ENCODE measurements around the gene AEN. TPM values are rescaled to one million over a fixed set of nuclear protein-coding genes. Genes with fewer than 3 reads are reported as not detected.

The AEN gene
- total and polyA plus RNA-seq, 2 of the 8 experiments (the other 6 are each of a cell fraction or from before 2014, with no cell fraction given) = 112 to 122 TPM

DNA sequence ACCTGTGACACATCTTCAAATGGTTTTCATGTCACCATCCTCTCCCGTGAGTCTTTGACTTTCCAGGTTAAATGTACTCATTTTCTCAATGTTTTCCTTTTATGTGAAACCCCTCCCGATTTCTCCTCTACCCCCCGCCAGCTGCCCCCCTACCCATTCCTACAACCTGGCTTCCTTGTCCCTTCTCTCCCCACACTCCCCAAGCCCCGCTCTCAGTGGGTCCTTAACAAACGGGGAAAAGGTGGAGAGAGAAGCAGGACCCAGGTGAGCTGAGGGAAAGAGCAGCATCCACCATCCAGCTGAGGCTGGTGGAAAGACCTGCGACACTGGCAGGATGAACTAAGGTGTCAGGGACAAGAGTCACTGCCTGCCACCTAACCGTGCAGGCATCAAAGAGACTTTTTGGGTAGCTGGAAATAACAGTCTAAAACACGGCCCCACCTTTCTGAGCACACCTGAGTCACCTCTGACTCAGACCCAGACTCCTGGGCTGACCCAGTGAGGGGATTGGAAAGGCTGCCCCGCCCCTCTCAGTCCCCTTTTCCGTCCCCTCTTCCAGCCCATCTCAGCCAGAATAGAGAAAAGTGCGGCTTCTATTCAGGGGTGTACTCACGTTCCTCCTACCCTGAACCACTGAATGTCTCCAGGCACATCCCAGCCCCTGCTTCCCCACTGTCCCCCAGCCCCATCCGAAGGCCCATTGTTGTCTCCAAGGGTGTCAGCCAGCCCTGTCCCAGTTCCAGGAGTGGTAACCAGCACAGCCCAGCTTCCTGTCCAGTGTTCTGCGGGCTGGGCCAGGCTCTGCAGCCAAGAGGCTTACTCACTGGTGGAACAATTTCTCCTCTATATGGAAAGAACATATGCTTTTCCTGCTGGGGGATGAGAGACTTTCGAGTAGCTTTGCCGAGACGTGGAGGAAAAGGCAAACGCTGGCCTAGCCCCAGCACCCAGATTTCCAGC is 38.1 kb downstream of the AEN start:
- no peak overlapping the region for H2AK5ac ChIP-seq (ENCODE audit: low read depth, low read length)
- no peak overlapping the region for H2BK15ac ChIP-seq (ENCODE audit: low read length)
- no peak overlapping the region for H2BK120ac ChIP-seq (replicated peaks; ENCODE audit: low read depth, low read length)
- no peaks in the 10 kb centered on the region for H4K20me1 ChIP-seq (replicated peaks in 1 of 2; ENCODE audit: control insufficient read depth in 1 of 2, insufficient read depth in 2 of 2, low read length in 2 of 2)
- H2AFZ ChIP-seq (ENCODE audit: low read length) = no peak overlapping the region
- H3K56ac ChIP-seq (replicated peaks; ENCODE audit: insufficient read length, low read depth, low read length) = no peak overlapping the region
- H3K4me2 ChIP-seq (ENCODE audit: insufficient read depth in 1 of 2, low read depth in 2 of 2, low read length in 2 of 2) = no peak overlapping the region
- peak in 1 of 2 experiments; percentile 39 for DNase-seq (ENCODE audit: low read depth in 1 of 2, low spot score in 2 of 2)
- POLR2A ChIA-PET (ENCODE audit: partially characterized antibody) = interaction anchor here (0.8 to 1.6 kb wide), 3 partner anchors 15 to 177 kb away, joined by 3 to 4 read pairs (median 3); no protein-coding TSS in a partner anchor
- H3K23me2 ChIP-seq (ENCODE audit: low read depth, low read length) = no peaks in the 10 kb centered on the region
- H3K36me3 ChIP-seq (ENCODE audit: control insufficient read depth in 2 of 4, insufficient read depth in 4 of 4, low read length in 3 of 4) = no peaks in the 10 kb centered on the region
- peaks cover 0 to 4% (median 0%) of the 10 kb centered on the region in 4 experiments; a peak in 2 of 7 replicates for H3K4me1 ChIP-seq (replicated peaks in 1 of 4; ENCODE audit: control insufficient read depth in 3 of 4, insufficient read depth in 4 of 4, low read length in 3 of 4)
- H3K27ac ChIP-seq (ENCODE audit: low read depth, low read length) = no peak overlapping the region
- H3K18ac ChIP-seq (ENCODE audit: extremely low read depth, low read length) = no peak overlapping the region
- no peaks in the 10 kb centered on the region; a peak in 1 of 7 replicates for H3K27me3 ChIP-seq (replicated peaks in 1 of 4; ENCODE audit: control insufficient read depth in 3 of 4, extremely low read depth in 1 of 4, insufficient read depth in 3 of 4, low read length in 3 of 4)
- no peak overlapping the region for H2BK20ac ChIP-seq (ENCODE audit: low read length)
- no peaks in the 10 kb centered on the region for H3K9me3 ChIP-seq (ENCODE audit: insufficient read depth in 2 of 2, low read depth in 1 of 2, low read length in 1 of 2)
- H3K79me1 ChIP-seq (ENCODE audit: low read depth, low read length) = no peaks in the 10 kb centered on the region
- CTCF ChIA-PET (ENCODE audit: partially characterized antibody) = interaction anchor here (0.6 to 8.1 kb wide), 22 partner anchors 9 to 358 kb away, joined by 3 to 114 read pairs (median 8); no protein-coding TSS in a partner anchor
- H2BK5ac ChIP-seq (ENCODE audit: low read depth, low read length) = no peak overlapping the region
- no peak overlapping the region for H2BK12ac ChIP-seq (ENCODE audit: low read depth, low read length)
- H3K9ac ChIP-seq (replicated peaks in 1 of 4; ENCODE audit: extremely low read depth in 1 of 4, low read depth in 3 of 4, low read length in 3 of 4) = no peak overlapping the region
- WGBS, 2 experiments (ENCODE audit: extremely low coverage in 1 of 2, insufficient coverage in 1 of 2, insufficient read length in 1 of 2, insufficient replicate concordance in 2 of 2, low coverage in 1 of 2, low lambda C conversion rate in 2 of 2, missing lambda C conversion rate in 1 of 2) = 77% methylated on average over 15 of the region's 18 CpGs; no CpG with 5 or more reads in 1 of the 2 experiments
- no peak for FAIRE-seq
- no peak overlapping the region for H4K91ac ChIP-seq (replicated peaks; ENCODE audit: insufficient read length, low read length)
- no peak overlapping the region for H3K14ac ChIP-seq (ENCODE audit: insufficient read length)
- H3K79me2 ChIP-seq (ENCODE audit: control insufficient read depth in 1 of 2, insufficient read depth in 2 of 2, low read length in 2 of 2) = no peaks in the 10 kb centered on the region
- H3K4ac ChIP-seq (replicated peaks; ENCODE audit: insufficient read length, low read depth, low read length) = no peak overlapping the region
- H3K23ac ChIP-seq (ENCODE audit: insufficient read length) = no peak overlapping the region
- no peak overlapping the region for H3K4me3 ChIP-seq (ENCODE audit: extremely low read depth in 1 of 4, insufficient read depth in 2 of 4, low read depth in 3 of 4, low read length in 4 of 4)
- no peak overlapping the region for H4K5ac ChIP-seq (ENCODE audit: insufficient read length, low read depth, low read length)
- H4K8ac ChIP-seq (ENCODE audit: extremely low read depth, insufficient read depth, low read length) = no peak overlapping the region
- no peak for TF ChIP-seq HDAC6 (IDR thresholded peaks at IDR 0.05; ENCODE audit: low read depth, low read length)
